ENCODE data around the gene GGA1. TPM values are rescaled to one million over a fixed set of nuclear protein-coding genes. Genes with fewer than 3 reads are reported as not detected.
"Not testable (repeated sequence)": the region's sequence is repeated elsewhere in the genome, so short reads cannot be mapped to it uniquely, and the experiment has no call there.

The GGA1 gene
- total RNA-seq, 1 donor from 2014 or later: 57.9 TPM

DNA sequence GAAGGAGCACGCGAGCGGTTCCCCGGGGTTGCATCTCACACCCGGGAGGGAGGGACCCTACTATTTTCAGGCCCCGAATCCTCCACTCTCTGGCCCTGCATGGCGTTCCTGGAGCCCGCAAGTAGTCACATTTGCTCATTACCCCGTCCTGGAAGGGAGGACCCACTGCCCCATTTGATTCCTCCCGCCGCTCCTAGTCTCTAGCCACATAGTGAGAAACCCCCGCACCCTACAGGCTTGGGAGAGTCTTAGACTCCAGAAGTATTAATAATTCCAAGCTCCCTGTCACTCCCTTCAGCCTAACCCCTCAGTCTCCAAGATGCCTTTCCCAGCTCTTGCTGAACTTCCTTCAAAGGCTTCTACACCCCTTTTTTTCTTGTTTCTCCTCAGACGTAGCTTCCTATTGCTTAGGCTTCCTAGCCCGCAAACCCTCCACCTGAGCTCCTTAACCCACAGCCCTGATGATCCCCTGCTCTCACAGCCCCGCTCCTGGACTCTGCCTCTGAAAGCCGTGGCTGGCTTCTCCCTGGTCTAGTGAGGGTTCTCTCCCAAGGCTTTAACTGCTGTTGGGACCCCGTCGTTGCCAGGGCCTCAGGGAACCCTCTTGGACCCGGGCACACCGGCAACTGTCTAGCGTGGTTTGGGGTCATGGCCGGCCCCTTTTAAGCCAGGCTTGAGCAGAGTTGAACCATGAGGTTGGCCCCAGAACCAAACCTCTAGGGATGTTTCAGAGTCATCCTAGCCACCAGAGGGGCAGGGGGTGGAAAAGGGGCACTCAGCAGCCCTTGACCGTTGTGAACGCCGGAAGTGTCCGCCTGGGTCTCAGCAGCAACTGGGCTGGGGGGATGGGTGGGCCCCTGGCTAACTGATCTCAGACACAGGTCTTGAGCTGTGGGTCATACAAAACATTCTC lies 862 bp downstream of the GGA1 start:
- no peak for DNase-seq (ENCODE audit: low read depth)

DNA sequence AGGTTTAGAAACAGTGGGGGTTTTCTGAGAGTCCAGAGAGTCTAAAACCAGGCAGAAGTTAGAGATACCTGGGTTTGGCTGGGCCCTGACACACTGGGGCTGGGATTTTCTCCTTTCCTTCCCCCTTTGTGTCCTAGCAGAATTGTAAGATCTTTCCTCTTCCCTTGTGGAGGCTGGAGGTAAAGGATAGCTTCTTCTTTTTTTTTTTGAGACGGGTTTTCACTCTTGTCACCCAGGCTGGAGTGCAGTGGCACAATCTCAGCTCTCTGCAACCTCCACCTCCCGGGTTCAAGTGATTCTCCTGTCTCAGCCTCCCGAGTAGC lies 1.5 kb downstream of the GGA1 start:
- DNase-seq (ENCODE audit: low read depth): not testable (repeated sequence)

DNA sequence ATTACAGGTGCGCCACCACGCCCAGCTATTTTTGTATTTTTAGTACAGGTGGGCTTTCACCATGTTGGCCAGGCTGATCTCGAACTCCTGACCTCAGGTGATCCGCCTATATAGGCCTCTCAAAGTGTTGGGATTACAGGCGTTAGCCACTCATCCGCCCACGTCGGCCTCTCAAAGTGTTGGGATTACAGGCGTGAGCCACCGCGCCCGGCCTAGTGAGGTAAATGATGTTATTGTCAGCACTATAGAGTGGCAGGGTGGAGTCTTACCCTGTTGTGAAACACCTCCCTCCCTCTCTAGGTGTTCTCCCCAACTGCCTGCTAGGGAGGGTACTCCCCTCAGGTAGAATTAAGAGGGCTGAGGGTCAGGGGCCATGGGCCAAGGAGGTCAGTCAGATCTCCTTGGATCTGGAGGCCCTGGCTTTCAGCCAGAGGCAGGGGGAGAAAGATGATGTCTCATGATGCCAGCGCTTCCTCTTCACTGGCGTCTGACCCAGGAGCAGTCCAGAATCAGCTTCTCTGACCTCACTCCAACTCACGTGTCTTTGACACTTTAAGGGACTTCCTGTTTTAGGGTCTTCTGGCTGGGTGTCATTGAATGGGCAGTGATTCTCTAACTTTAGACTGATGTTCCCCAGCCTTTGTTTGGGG lies 2.0 kb downstream of the GGA1 start:
- no peak for DNase-seq (ENCODE audit: low read depth)

DNA sequence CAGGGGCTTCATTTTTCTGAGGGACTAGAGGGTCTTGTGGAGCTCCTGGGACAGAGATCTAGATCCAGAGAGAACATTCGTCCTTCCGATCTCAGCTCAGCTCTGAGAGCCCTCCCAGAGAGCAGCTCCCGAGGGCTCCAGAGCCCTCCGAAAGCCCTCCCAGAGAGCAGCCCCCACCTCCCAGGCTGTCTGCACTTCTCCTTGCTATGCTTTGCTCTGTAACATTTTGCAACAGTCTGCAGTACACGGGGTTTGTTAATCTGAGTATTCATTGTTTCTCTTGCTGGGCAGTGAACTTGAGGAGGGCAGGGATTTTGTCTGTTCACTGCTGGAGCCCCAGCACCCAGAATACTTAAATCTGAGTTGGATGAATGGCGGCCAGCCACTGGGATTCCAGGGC lies 2.6 kb downstream of the GGA1 start:
- DNase-seq (ENCODE audit: low read depth): no peak

DNA sequence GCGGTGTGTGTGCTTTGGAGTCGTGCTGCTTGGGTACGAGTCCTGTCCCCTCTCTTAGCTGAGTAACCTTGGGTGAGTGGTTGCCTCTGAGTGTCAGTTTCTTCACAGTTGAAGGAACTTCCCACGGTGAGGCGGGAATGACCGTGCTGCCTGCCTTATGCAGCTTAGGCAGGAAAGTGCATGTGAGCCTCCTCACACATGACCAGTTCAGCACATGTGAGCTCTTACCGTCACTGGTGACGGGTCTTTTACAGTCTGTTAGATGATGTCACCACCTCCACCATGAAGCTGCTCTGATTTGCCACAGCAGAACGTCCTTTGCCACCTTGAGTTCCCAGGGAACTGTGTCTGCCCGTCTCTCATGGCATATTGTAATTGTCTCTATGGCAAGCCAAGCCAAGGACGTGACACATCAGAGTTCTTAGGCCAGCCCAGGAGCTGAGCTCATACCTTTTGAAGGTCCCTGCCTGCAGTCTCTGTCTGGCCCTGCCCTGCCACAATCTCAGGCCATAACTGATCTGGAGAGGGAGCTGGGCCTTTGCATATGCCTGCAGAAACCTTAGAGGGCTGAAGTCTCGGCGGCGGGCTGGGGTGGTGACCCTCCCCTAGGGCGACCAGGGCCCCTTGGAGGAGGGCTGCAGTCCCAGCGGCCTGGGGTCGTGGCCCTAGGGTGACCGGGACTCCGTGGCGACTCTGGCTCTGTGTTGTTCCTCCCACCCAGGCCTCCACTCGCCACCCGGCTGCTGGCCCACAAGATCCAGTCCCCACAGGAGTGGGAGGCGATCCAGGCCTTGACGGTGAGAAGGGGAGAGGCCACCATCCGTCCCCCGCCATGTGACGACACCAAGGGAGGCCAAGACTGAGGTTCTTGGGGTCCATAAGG lies 7.8 kb downstream of the GGA1 start:
- no peak for DNase-seq (ENCODE audit: low read depth)

DNA sequence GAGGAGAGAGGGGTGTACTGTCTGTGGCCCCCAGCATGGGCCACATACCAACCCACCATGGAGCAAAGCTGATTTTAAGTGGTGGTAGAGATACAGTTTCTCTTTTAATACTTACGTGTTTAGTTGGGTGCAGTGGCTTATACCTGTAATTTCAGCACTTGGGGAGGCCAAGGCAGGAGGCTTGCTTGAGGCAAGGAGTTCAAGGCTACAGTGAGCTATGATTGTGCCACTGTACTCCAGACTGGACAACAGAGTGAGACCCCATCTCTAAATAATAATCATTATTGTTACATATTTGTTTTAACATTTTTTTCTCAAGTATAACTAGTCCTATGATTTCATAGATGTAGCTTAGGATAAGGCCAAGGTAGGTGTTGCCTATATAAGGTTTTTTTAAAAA lies 8.8 kb downstream of the GGA1 start:
- DNase-seq (ENCODE audit: low read depth): no peak

DNA sequence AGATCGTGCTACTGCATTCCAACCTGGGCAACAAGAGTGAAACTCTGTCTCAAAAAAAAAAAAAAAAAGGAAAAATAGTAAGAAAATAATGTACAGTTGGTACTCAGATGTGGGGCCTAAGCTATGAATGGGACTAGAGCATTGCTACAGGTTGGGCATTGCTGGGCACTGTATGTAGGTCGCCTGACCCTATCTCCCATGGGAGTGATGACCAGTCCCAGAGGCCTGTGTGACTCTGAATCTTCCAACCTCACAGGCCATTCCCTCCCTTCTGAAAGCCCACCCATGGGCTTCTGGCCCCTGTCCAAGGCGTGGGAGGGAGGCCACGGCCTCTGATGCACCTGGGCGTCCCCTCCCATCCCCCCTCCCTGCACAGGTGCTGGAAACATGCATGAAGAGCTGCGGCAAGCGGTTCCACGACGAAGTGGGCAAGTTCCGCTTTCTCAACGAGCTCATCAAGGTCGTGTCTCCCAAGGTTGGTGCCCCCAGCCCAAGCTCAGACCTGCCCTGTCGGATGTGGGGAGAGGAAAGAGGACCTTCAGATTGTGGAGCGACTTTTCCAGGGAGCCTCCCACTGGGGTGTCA lies 9.5 kb downstream of the GGA1 start:
- no peak for DNase-seq (ENCODE audit: low read depth)

DNA sequence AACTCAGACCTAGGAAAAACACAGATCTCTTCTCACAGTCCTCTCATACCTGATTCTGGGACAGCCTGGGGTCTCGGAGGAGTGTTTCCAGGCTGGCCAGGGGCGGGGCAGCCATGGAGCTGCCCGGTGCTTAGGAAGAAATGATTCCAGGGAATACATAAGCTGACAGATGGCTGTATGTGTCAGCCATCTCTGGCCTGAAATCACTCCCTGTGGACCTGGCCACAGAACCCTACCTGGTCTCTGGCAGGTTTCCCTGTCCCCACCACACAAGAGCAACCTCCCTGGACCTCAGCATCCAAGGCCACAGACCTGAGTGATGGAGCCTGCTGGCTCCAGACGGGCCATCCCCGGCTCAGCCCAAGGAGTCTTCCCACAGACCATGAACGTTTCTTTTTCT lies 10.0 kb downstream of the GGA1 start:
- no peak for DNase-seq (ENCODE audit: low read depth)

DNA sequence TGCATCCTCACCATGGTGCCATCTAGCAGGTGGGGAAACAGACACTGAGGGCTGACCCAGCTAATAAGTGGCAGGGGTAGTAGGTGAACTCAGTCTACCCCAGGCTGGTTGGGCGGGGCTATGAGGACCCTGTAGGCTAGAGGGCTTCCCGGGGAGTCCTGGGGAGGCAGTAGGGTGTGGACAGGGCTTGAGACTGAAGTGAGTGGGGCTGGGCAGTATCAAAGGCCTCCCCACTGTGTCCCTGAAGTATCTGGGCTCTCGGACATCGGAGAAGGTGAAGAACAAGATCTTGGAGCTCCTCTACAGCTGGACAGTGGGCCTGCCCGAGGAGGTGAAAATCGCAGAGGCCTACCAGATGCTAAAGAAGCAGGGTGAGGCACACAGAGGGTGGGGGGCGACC lies 11.4 kb downstream of the GGA1 start:
- no peak for DNase-seq (ENCODE audit: low read depth)

DNA sequence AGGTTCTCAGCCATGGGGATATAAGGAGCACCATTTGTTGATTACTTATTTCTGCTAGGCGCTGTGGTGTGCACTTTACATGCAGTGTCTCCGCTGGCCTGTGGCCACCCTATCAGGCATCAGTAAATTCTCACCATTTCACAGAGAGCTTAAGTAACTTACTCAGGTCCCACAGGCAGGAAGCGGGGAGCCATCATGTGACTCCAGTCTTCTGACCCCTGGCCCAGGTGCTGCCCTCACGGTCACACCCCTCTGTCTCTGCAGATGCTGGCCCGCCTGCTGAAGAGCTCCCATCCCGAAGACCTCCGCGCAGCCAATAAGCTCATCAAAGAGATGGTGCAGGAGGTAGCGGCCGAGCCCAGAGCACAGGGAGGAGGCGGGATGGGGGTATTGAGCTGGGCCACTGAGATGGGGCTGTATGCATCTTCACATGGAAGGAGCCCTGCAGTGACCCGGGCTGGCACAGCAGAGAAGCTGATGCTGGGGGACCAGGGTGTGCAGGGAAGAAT lies 12.8 kb downstream of the GGA1 start:
- no peak for DNase-seq (ENCODE audit: low read depth)

DNA sequence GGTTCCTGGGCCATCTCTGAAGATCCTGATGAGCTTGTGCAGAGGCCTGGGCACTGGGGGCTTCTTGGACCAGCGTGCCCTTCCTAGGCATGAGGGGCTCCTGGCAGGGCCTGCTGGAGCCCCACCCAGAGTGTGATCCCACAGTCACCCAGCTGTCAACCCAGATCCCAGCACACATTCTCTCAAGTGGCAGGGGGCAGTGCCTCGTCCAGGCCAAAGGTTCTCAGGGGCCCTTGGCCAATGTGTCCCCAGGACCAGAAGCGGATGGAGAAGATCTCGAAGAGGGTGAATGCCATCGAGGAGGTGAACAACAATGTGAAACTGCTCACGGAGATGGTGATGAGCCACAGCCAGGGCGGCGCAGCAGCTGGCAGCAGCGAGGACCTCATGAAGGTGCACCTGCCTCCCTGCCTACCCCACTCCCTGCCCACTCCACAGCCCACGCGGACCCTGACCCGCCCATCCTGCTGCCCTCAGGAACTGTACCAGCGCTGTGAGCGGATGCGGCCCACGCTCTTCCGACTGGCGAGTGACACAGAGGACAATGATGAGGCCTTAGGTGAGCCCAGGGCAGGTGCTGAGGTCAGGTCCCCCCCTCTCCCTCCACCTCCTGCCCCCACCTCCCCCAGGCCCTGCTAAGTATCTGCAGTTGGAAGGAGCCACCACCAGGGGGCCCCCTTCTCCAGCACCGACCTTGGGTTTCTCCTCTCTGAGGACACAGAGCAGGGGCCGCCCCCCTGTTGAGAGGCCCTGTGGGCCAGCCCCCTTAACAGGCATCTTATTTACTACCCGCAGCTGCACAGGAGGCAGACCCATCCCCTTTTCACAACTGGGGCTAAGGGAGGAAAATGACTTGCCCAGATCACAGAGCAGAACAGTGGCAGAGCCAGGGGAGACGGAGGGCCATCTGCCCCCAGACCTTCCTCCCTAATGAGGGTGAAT lies 14.7 kb downstream of the GGA1 start:
- DNase-seq (ENCODE audit: low read depth): no peak

DNA sequence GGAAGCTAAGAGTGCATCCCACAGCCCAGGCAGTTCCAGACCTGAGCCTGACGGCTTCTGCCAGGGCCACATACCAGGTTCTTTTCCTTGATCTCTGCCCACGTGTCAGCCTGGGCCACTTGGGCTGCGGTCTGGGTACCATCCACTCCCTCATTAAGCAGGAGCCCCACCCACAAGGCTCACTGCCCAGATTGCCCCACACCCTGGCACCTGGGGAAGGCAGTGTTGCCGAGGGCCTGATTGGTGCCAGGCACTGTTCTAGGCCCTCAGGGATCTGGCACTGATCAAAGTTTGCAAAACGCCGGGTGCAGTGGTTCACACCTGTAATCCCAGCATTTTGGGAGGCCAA lies 15.4 kb downstream of the GGA1 start:
- DNase-seq (ENCODE audit: low read depth): no peak

DNA sequence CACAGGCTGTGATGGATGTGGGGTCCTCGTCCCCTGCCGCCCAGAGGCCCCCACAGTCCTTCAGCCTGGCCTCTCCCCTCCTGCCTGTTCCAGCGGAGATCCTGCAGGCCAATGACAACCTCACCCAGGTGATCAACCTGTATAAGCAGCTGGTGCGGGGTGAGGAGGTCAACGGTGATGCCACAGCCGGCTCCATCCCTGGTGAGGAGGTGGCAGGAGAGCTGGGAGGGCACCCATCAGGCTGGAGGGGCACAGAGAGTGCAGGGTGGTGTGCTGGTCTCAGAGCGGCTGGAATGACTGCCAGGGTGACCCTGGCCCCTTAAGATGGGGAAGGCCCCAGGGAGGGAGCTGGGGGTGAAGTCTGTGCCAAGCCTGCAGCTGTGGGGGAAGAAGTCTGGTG lies 16.2 kb downstream of the GGA1 start:
- no peak for DNase-seq (ENCODE audit: low read depth)

DNA sequence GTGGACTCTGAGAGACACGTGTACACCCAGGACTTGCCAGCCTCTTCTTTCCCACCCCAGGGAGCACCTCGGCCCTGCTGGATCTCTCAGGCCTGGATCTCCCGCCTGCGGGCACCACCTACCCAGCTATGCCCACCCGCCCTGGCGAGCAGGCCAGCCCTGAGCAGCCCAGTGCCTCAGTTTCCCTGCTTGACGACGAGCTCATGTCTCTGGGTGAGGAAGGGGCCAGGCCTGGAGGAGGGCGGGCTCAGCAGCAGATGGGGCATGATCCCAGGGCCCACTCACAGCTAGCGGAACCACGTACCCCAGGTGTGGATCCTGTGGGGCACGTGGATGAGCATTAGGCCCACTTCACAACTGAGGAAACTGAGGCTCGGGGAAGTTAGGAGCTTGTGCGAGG lies 17.1 kb downstream of the GGA1 start:
- DNase-seq (ENCODE audit: low read depth): no peak

DNA sequence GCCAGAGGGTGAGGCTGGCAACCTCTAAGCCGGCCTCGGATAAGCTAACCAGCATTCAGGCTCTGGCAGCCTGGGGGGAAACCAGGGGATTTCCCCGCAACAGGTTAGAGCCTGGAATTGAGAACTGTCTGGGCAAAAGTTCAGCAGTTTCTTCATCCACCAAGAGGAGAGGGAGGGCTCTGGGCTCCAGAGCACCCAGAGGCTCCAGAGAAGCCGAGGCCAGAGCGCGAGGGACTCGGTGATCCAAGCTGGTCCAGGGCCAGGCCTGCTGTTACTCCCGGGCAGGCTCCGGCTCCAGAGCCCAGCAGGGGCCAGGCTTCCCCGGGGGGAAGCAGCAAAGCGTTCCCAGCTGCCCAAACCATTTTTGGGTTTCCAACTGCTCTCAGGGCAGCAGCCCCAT lies 17.5 kb downstream of the GGA1 start:
- DNase-seq (ENCODE audit: low read depth): no peak

DNA sequence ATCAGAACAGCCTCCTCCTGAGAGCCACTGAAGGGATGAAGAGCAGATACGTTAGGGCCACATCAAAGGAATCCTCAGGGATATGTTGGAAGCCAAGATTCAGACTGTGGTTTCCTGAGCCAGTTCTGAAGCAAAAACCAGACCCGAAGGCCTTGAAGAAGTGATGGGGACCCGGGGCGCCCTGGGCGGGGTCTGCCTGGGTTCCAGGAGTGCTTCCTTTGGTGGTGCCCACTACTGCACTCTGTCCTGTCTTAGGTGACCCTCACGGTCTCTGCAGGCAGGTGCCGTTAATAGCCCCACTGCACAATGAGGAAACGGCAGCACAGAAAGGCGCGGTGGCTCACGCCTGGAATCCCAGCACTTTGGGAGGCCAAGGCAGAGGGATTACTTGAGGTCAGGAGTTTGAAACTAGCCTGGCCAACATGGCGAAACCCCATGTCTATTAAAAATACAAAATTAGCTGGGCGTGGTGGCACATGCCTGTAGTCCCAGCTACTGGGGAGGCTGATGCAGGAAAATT lies 18.0 kb downstream of the GGA1 start:
- no peak for DNase-seq (ENCODE audit: low read depth)

DNA sequence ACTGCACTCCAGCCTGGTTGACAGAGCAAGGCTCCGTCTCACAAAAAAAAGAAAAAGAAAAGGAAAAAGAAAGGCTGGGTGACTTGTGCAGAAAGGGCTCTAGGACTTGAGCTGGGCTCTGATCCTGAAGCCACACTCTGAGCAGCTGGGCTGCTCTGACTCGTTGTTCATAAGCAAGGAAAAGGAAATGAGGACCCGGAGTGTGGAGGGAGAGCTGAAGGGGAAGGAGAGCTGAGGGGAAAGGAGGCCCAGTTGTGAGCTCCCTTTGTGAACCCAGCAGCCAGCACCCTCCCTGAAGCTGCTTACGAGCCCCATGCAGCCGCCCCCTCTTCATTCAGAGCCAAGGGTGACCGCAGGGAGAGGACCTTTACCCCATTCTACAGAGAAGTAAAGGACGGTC lies 18.5 kb downstream of the GGA1 start:
- no peak for DNase-seq (ENCODE audit: low read depth)

DNA sequence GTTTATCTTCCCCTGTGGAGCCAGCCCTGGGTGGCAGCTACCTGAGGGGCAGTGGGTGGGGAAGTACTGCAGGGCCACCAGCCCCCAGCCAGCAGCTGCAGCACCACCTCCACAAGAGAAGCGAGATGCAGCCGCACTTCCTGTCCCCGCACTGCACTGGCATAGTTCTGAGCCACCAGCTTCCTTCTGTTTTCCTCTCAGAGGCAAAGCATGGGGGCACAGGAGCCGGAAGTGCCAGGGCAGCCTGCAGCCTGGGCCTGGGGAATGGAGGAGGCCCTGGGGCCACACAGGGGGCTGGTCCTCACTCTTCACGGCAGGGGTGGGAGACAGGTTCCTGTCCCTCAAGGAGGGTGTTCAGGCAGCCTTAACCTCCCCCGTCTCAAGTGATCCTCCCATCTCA lies 18.9 kb downstream of the GGA1 start:
- DNase-seq (ENCODE audit: low read depth): no peak

DNA sequence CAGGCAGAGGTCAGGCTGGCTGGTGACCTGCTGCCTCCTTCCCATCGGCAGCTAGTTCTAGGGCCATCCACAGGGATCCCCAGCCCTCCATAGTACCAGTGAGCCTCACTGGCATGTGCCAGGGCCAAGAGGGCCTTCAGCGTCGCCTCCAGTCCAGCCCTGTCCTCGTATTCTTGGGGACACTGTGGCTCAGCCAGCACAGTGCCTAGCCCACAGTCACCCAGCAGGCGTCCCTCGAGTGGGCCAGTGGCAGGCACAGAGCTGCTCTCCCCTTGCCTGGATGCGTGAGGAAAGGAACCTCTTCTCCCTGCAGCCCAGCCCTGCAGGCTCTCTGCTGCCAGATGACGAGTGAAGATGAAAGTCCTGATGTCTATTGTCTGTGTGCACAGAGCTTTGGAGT lies 20.2 kb downstream of the GGA1 start:
- no peak for DNase-seq (ENCODE audit: low read depth)

DNA sequence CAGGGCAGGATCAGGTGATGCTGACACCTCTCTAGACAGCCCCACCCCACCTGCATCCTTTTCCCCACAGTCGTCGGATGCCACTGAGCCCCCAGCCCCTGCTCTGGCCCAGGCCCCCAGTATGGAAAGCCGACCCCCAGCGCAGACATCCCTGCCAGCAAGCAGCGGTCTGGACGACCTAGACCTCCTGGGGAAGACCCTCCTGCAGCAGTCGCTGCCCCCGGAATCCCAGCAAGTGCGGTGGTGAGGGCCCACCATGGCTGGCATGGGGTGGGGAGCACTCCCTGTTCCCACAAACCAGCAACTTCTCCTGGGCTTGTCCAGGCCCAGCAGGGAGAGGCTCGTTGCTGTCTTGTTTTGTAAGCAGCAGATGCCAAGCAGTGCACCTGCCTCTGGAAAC lies 21.3 kb downstream of the GGA1 start:
- no peak for DNase-seq (ENCODE audit: low read depth)
